H9 (cell line): ENCODE measurements around the gene GPR35. TPM values are rescaled to one million over a fixed set of nuclear protein-coding genes. Genes with fewer than 3 reads are reported as not detected.

Experiments
- DNase-seq: peaks from one replicate; pipeline ENCODE4 v3.0.0-alpha.2; 2017
- H2AFZ ChIP-seq: one replicate; pipeline ENCODE4 v1.6.1; 2013; ENCODE audit warnings: mild to moderate bottlenecking, low read length, control low read depth, moderate library complexity
- H2AK5ac ChIP-seq: 2 replicates; pipeline ENCODE4 v1.6.1; 2013; ENCODE audit warnings: low read length, control low read depth, mixed read lengths; ENCODE audit not compliant: insufficient read length
- H2BK120ac ChIP-seq: one replicate; pipeline ENCODE4 v1.6.1; 2013; ENCODE audit warnings: low read depth, mild to moderate bottlenecking, low read length, control low read depth, inconsistent platforms; ENCODE audit not compliant: poor library complexity, severe bottlenecking
- H2BK12ac ChIP-seq: 2 replicates; pipeline ENCODE4 v1.6.1; 2013; ENCODE audit warnings: low read length, control low read depth, mixed read lengths, low read depth; ENCODE audit not compliant: insufficient read length
- H2BK15ac ChIP-seq: 2 replicates; pipeline ENCODE4 v1.6.1; 2013; ENCODE audit warnings: low read depth, low read length, control low read depth
- H2BK20ac ChIP-seq: one replicate; pipeline ENCODE4 v1.6.1; 2013; ENCODE audit warnings: low read depth, mild to moderate bottlenecking, low read length, control low read depth, inconsistent platforms; ENCODE audit not compliant: poor library complexity, severe bottlenecking
- H2BK5ac ChIP-seq: 2 replicates; pipeline ENCODE4 v1.6.1; 2013; ENCODE audit warnings: low read length, control low read depth, mixed read lengths; ENCODE audit not compliant: insufficient read length
- H3K14ac ChIP-seq: 2 replicates; pipeline ENCODE4 v1.6.1; 2013; ENCODE audit warnings: low read length, control low read depth; ENCODE audit not compliant: insufficient read depth
- H3K18ac ChIP-seq: 2 replicates; pipeline ENCODE4 v1.6.1; 2013; ENCODE audit warnings: low read depth, mild to moderate bottlenecking, mixed read lengths, low read length, control low read depth; ENCODE audit not compliant: insufficient read length
- H3K23ac ChIP-seq: 2 replicates; pipeline ENCODE4 v1.6.1; 2013; ENCODE audit warnings: low read length, control low read depth, mixed read lengths, low read depth; ENCODE audit not compliant: insufficient read length
- H3K23me2 ChIP-seq: 2 replicates; pipeline ENCODE4 v1.6.1; 2013; ENCODE audit warnings: low read depth, mild to moderate bottlenecking, mixed read lengths, low read length, control low read depth; ENCODE audit not compliant: insufficient read length, poor library complexity, severe bottlenecking
- H3K27ac ChIP-seq: 2 replicates; pipeline ENCODE4 v1.5.1; 2013; ENCODE audit warnings: low read length, control low read depth, mixed read lengths, low read depth; ENCODE audit not compliant: insufficient read length
- H3K27me3 ChIP-seq: 2 replicates; pipeline ENCODE4 v1.6.1; 2013; ENCODE audit warnings: low read length, control low read depth, inconsistent platforms; ENCODE audit not compliant: insufficient read depth
- H3K4ac ChIP-seq: 2 replicates; pipeline ENCODE4 v1.6.1; 2013; ENCODE audit warnings: low read depth, mild to moderate bottlenecking, control low read depth, inconsistent platforms, low read length, moderate library complexity
- H3K4me1 ChIP-seq: 2 replicates; pipeline ENCODE4 v1.6.1; 2013; ENCODE audit warnings: low read length, control low read depth, inconsistent platforms; ENCODE audit not compliant: insufficient read depth
- H3K4me2 ChIP-seq: 2 replicates; pipeline ENCODE4 v1.6.1; 2013; ENCODE audit warnings: low read length, control low read depth, mixed read lengths; ENCODE audit not compliant: insufficient read length, insufficient read depth
- H3K56ac ChIP-seq: 2 replicates; pipeline ENCODE4 v1.6.1; 2013; ENCODE audit warnings: low read depth, mild to moderate bottlenecking, mixed read lengths, low read length, control low read depth; ENCODE audit not compliant: insufficient read length
- H3K79me1 ChIP-seq: 2 replicates; pipeline ENCODE4 v1.6.1; 2013; ENCODE audit warnings: low read depth, mild to moderate bottlenecking, moderate library complexity, low read length, control low read depth, inconsistent platforms; ENCODE audit not compliant: insufficient read depth, poor library complexity, severe bottlenecking
- H3K79me2 ChIP-seq: 2 replicates; pipeline ENCODE4 v1.6.1; 2013; ENCODE audit warnings: low read length, control low read depth, inconsistent platforms; ENCODE audit not compliant: insufficient read depth
- H3K9ac ChIP-seq: 2 replicates; pipeline ENCODE4 v1.6.1; 2013; ENCODE audit warnings: low read length, control low read depth, mixed read lengths; ENCODE audit not compliant: insufficient read length; ENCODE audit errors: extremely low read depth
- H3K9me3 ChIP-seq: one replicate; pipeline ENCODE4 v1.6.1; 2013; ENCODE audit warnings: low read depth, low read length, inconsistent platforms; ENCODE audit not compliant: control insufficient read depth
- H3T11ph ChIP-seq: one replicate; pipeline ENCODE4 v1.6.1; 2013; ENCODE audit warnings: mild to moderate bottlenecking, low read length, control low read depth, inconsistent platforms
- H4K20me1 ChIP-seq: one replicate; pipeline ENCODE4 v1.6.1; 2013; ENCODE audit not compliant: control insufficient read depth, insufficient read length, insufficient read depth
- H4K5ac ChIP-seq: 2 replicates; pipeline ENCODE4 v1.6.1; 2013; ENCODE audit warnings: low read depth, mild to moderate bottlenecking, mixed read lengths, low read length, control low read depth; ENCODE audit not compliant: insufficient read length
- H4K8ac ChIP-seq: replicated peaks from 2 replicates; pipeline ENCODE4 v1.6.1; 2013; ENCODE audit warnings: low read length, control low read depth, mixed read lengths, low read depth; ENCODE audit not compliant: insufficient read length
- H4K91ac ChIP-seq: 2 replicates; pipeline ENCODE4 v1.6.1; 2013; ENCODE audit warnings: low read depth, mild to moderate bottlenecking, moderate library complexity, mixed read lengths, low read length, control low read depth; ENCODE audit not compliant: insufficient read length
- H3K27ac Mint-ChIP-seq, 3 experiments: 2 replicates in 2 of 3; 3 replicates in 1 of 3; pipeline ENCODE4 v1.8.0; 2020 to 2021; ENCODE audit warnings: mixed read lengths in 3 of 3, mild to moderate bottlenecking in 1 of 3, moderate library complexity in 1 of 3
- H3K27me3 Mint-ChIP-seq: 2 replicates; pipeline ENCODE4 v1.8.0; 2021; ENCODE audit warnings: low read depth, mild to moderate bottlenecking, moderate library complexity, mixed read lengths
- H3K36me3 Mint-ChIP-seq, 3 experiments: 2 replicates in 2 of 3; 3 replicates in 1 of 3; pipeline ENCODE4 v1.8.0; 2020 to 2021; ENCODE audit warnings: low read depth in 3 of 3, mixed read lengths in 3 of 3; ENCODE audit not compliant: insufficient read depth in 1 of 3
- H3K4me1 Mint-ChIP-seq, 2 experiments: 2 replicates each; pipeline ENCODE4 v1.8.0; 2020; ENCODE audit warnings: mixed read lengths in 2 of 2
- H3K4me3 Mint-ChIP-seq, 2 experiments: 2 replicates in 1 of 2; 3 replicates in 1 of 2; pipeline ENCODE4 v1.8.0; 2020 to 2021; ENCODE audit warnings: mild to moderate bottlenecking in 2 of 2, mixed read lengths in 2 of 2, moderate library complexity in 1 of 2
- H3K9me3 Mint-ChIP-seq, 2 experiments: 2 replicates in 1 of 2; 3 replicates in 1 of 2; pipeline ENCODE4 v1.8.0; 2020; ENCODE audit warnings: mild to moderate bottlenecking in 2 of 2, mixed read lengths in 2 of 2, moderate library complexity in 1 of 2
- CTCF ChIP-seq: fragments of 200-600 bp; sonication (generic); conservative IDR thresholded peaks from 3 replicates; pipeline ENCODE4 v1.8.0; 2021; ENCODE audit warnings: antibody characterized with exemption, mild to moderate bottlenecking
- WGBS: extraction: QIAGEN DNeasy Blood & Tissue Kit; methylation state at CpG from one replicate; pipeline ENCODE4 v1.1.7; 2013; ENCODE audit warnings: missing lambda C conversion rate, low lambda C conversion rate, mixed read lengths; ENCODE audit not compliant: insufficient read length; ENCODE audit errors: extremely low coverage; 5-methylcytosine and 5-hydroxymethylcytosine counted together
- total RNA-seq: library from RNA; stranded (reverse); gene quantifications from 2 replicates; pipeline ENCODE4 v1.2.1, GENCODE V29; 2021

Gene GPR35
- total RNA-seq, 1 experiment from 2014 or later = 1.4 TPM

GRCh38 chr2:240651185-240651584 is 25.9 kb downstream of the GPR35 start:
- peaks cover 9 to 14% of the 10 kb centered on the region in 2 experiments for H3K4me1 Mint-ChIP-seq
- Histone ChIP-seq H2BK120ac (no peak overlapping the region), H3K79me2 (no peaks in the 10 kb centered on the region), H3K23me2 (no peaks in the 10 kb centered on the region), H4K20me1 (no peaks in the 10 kb centered on the region), H3K9ac (no peak overlapping the region), H3K4ac (no peak overlapping the region), H3T11ph (no peak overlapping the region), H3K4me2 (no peak overlapping the region), H3K4me1 (no peaks in the 10 kb centered on the region), H3K18ac (no peak overlapping the region), H3K56ac (no peak overlapping the region), H3K27me3 (no peaks in the 10 kb centered on the region; the same call in 1 of the 2 replicates), H2BK20ac (no peak overlapping the region), H4K5ac (no peak overlapping the region), H3K14ac (no peak overlapping the region), H2BK15ac (no peak overlapping the region), H4K91ac (no peak overlapping the region), H2BK5ac (no peak overlapping the region), H3K9me3 (no peaks in the 10 kb centered on the region), H2AFZ (no peak overlapping the region), H3K23ac (no peak overlapping the region), H3K27ac (no peak overlapping the region), H4K8ac (no peak overlapping the region), H2AK5ac (no peak overlapping the region), H3K79me1 (no peaks in the 10 kb centered on the region), H2BK12ac (no peak overlapping the region)
- no CpG with 5 or more reads among the region's 3 CpGs for WGBS
- H3K4me3 Mint-ChIP-seq = no peak overlapping the region
- no peak for TF ChIP-seq CTCF
- H3K36me3 Mint-ChIP-seq = no peaks in the 10 kb centered on the region; a peak in 2 of 7 replicates
- H3K27ac Mint-ChIP-seq = no peak overlapping the region
- peaks cover 77% of the 10 kb centered on the region for H3K27me3 Mint-ChIP-seq
- peaks cover 4% of the 10 kb centered on the region in 2 experiments; a peak in 2 of 5 replicates for H3K9me3 Mint-ChIP-seq
- no peak for DNase-seq
